B cell (primary cell): ENCODE data around the gene CAMK2D.

ENCODE experiments used
- EZH2 ChIP-seq: IDR thresholded peaks from 2 replicates; pipeline ENCODE4 v1.6.1; 2012; ENCODE audit warnings: borderline replicate concordance, low read depth, mild to moderate bottlenecking, moderate library complexity, low read length; ENCODE audit not compliant: insufficient read depth, poor library complexity, severe bottlenecking
- TF ChIP-seq, protein P1 (sequence below): fragments of 200-600 bp; IDR thresholded peaks from one replicate; pipeline ENCODE4 v1.8.0; 2022; ENCODE audit warnings: antibody characterized with exemption, mild to moderate bottlenecking

DNA sequence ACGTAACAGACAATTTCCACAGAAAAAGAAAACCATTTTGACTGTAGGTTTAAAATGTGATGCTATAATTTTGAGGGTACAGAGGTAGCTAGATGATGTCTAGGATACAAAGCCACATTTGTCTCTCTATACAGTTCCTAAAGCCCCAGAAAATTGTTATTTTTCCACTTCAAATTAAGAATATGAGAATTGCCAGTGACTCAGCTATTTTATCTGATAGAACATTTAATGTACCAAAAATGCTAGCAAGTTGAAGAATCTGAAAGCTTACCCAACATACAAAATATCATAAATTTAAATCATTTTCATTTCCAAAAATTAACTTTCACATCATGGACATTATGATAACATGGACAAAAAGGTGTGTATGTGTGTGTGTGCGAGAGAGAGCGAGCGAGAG, 148.0 kb downstream of the CAMK2D start:
- TF ChIP-seq, protein P1, sequence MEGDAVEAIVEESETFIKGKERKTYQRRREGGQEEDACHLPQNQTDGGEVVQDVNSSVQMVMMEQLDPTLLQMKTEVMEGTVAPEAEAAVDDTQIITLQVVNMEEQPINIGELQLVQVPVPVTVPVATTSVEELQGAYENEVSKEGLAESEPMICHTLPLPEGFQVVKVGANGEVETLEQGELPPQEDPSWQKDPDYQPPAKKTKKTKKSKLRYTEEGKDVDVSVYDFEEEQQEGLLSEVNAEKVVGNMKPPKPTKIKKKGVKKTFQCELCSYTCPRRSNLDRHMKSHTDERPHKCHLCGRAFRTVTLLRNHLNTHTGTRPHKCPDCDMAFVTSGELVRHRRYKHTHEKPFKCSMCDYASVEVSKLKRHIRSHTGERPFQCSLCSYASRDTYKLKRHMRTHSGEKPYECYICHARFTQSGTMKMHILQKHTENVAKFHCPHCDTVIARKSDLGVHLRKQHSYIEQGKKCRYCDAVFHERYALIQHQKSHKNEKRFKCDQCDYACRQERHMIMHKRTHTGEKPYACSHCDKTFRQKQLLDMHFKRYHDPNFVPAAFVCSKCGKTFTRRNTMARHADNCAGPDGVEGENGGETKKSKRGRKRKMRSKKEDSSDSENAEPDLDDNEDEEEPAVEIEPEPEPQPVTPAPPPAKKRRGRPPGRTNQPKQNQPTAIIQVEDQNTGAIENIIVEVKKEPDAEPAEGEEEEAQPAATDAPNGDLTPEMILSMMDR, result no peak
- TF ChIP-seq EZH2, result no peak
